H1 (cell line): ENCODE data around the gene TGFBR1. TPM values are rescaled to one million over a fixed set of nuclear protein-coding genes. Genes with fewer than 3 reads are reported as not detected.

Source experiments
- ASH2L ChIP-seq: fragments of 200-600, 300-600 bp; sonication (generic); IDR thresholded peaks from one replicate; pipeline ENCODE4 v1.7.1; 2017; ENCODE audit warnings: low read length
- CREB1 ChIP-seq: IDR thresholded peaks from 2 replicates; pipeline ENCODE4 v1.6.1; 2012; ENCODE audit warnings: inconsistent platforms
- POLR2AphosphoS5 ChIP-seq: IDR thresholded peaks from 2 replicates; pipeline ENCODE4 v1.6.1; 2011; ENCODE audit warnings: low read depth, low read length
- RAD21 ChIP-seq, 2 experiments: IDR thresholded peaks in 1 of 2; conservative IDR thresholded peaks in 1 of 2; 2 replicates each; pipeline ENCODE4 v1.6.1; 2011; ENCODE audit warnings: low read depth in 2 of 2, low read length in 2 of 2, improper control_type of control experiment in 1 of 2, inconsistent platforms in 1 of 2, mild to moderate bottlenecking in 1 of 2, moderate library complexity in 1 of 2
- polyA plus RNA-seq, 7 experiments: library from polyadenylated mRNA; depleted of rRNA in 3 of 7; stranded (reverse) in 5 of 7; unstranded in 2 of 7; fragments of >200 nt in 5 of 7; fragments of 200-250 nt in 2 of 7; gene quantifications; 1 replicate in 5 of 7; 2 replicates in 1 of 7; 4 replicates in 1 of 7; pipeline versions ENCODE4 v1.2.1 to v1.2.3, GENCODE V29; 2011 to 2013; ENCODE audit warnings: missing spikeins in 2 of 7, mixed read lengths in 2 of 7
- total RNA-seq: library from RNA; stranded (reverse); fragmentation: NEBNext Ultra II Directional; extraction: Animal tissue kit (Norgen Biotek cat#: 25700); gene quantifications from 2 replicates; pipeline ENCODE4 v1.2.1, GENCODE V29; 2021
- TF ChIP-seq, protein P1 (sequence below): fragments of 300-600 bp; sonication (generic); IDR thresholded peaks from 2 replicates; pipeline ENCODE4 v1.7.1; 2012; ENCODE audit warnings: low read length, moderate library complexity, mild to moderate bottlenecking, inconsistent platforms; ENCODE audit not compliant: insufficient replicate concordance
- TF ChIP-seq, protein P2 (sequence below), 3 experiments: IDR thresholded peaks; 1 replicate in 2 of 3; 2 replicates in 1 of 3; pipeline versions ENCODE4 v1.5.1 to v1.6.1; 2011; ENCODE audit warnings: low read length in 3 of 3, mild to moderate bottlenecking in 3 of 3, inconsistent platforms in 2 of 3, low read depth in 1 of 3, moderate library complexity in 1 of 3; ENCODE audit not compliant: insufficient read depth in 1 of 3; ENCODE audit errors: control extremely low read depth in 1 of 3

Gene TGFBR1
- total and polyA plus RNA-seq, 2 of the 8 experiments (the other 6 are each of a cell fraction or from before 2014, with no cell fraction given), result 16.8 to 52.4 TPM

DNA sequence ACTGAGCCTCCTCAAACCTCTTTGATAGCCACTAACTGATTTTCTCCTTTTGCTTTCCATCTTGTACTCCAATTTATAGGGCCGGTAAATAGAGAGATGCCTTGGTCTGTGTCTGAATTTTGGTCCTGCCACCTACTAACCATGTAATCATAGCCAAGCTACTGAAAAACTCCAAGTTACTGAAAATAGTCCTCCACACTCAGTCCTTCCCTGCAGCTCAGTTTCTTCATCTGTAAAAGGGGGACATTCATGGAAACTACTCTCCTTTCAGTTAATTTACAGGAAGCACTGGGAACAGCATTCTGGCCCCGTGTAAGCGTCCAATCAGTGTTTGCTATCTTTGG lies 30.0 kb upstream of the TGFBR1 start (continued):
- TF ChIP-seq, protein P1, sequence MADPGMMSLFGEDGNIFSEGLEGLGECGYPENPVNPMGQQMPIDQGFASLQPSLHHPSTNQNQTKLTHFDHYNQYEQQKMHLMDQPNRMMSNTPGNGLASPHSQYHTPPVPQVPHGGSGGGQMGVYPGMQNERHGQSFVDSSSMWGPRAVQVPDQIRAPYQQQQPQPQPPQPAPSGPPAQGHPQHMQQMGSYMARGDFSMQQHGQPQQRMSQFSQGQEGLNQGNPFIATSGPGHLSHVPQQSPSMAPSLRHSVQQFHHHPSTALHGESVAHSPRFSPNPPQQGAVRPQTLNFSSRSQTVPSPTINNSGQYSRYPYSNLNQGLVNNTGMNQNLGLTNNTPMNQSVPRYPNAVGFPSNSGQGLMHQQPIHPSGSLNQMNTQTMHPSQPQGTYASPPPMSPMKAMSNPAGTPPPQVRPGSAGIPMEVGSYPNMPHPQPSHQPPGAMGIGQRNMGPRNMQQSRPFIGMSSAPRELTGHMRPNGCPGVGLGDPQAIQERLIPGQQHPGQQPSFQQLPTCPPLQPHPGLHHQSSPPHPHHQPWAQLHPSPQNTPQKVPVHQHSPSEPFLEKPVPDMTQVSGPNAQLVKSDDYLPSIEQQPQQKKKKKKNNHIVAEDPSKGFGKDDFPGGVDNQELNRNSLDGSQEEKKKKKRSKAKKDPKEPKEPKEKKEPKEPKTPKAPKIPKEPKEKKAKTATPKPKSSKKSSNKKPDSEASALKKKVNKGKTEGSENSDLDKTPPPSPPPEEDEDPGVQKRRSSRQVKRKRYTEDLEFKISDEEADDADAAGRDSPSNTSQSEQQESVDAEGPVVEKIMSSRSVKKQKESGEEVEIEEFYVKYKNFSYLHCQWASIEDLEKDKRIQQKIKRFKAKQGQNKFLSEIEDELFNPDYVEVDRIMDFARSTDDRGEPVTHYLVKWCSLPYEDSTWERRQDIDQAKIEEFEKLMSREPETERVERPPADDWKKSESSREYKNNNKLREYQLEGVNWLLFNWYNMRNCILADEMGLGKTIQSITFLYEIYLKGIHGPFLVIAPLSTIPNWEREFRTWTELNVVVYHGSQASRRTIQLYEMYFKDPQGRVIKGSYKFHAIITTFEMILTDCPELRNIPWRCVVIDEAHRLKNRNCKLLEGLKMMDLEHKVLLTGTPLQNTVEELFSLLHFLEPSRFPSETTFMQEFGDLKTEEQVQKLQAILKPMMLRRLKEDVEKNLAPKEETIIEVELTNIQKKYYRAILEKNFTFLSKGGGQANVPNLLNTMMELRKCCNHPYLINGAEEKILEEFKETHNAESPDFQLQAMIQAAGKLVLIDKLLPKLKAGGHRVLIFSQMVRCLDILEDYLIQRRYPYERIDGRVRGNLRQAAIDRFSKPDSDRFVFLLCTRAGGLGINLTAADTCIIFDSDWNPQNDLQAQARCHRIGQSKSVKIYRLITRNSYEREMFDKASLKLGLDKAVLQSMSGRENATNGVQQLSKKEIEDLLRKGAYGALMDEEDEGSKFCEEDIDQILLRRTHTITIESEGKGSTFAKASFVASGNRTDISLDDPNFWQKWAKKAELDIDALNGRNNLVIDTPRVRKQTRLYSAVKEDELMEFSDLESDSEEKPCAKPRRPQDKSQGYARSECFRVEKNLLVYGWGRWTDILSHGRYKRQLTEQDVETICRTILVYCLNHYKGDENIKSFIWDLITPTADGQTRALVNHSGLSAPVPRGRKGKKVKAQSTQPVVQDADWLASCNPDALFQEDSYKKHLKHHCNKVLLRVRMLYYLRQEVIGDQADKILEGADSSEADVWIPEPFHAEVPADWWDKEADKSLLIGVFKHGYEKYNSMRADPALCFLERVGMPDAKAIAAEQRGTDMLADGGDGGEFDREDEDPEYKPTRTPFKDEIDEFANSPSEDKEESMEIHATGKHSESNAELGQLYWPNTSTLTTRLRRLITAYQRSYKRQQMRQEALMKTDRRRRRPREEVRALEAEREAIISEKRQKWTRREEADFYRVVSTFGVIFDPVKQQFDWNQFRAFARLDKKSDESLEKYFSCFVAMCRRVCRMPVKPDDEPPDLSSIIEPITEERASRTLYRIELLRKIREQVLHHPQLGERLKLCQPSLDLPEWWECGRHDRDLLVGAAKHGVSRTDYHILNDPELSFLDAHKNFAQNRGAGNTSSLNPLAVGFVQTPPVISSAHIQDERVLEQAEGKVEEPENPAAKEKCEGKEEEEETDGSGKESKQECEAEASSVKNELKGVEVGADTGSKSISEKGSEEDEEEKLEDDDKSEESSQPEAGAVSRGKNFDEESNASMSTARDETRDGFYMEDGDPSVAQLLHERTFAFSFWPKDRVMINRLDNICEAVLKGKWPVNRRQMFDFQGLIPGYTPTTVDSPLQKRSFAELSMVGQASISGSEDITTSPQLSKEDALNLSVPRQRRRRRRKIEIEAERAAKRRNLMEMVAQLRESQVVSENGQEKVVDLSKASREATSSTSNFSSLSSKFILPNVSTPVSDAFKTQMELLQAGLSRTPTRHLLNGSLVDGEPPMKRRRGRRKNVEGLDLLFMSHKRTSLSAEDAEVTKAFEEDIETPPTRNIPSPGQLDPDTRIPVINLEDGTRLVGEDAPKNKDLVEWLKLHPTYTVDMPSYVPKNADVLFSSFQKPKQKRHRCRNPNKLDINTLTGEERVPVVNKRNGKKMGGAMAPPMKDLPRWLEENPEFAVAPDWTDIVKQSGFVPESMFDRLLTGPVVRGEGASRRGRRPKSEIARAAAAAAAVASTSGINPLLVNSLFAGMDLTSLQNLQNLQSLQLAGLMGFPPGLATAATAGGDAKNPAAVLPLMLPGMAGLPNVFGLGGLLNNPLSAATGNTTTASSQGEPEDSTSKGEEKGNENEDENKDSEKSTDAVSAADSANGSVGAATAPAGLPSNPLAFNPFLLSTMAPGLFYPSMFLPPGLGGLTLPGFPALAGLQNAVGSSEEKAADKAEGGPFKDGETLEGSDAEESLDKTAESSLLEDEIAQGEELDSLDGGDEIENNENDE, result no peak
- no peak for TF ChIP-seq ASH2L
- TF ChIP-seq, protein P2, sequence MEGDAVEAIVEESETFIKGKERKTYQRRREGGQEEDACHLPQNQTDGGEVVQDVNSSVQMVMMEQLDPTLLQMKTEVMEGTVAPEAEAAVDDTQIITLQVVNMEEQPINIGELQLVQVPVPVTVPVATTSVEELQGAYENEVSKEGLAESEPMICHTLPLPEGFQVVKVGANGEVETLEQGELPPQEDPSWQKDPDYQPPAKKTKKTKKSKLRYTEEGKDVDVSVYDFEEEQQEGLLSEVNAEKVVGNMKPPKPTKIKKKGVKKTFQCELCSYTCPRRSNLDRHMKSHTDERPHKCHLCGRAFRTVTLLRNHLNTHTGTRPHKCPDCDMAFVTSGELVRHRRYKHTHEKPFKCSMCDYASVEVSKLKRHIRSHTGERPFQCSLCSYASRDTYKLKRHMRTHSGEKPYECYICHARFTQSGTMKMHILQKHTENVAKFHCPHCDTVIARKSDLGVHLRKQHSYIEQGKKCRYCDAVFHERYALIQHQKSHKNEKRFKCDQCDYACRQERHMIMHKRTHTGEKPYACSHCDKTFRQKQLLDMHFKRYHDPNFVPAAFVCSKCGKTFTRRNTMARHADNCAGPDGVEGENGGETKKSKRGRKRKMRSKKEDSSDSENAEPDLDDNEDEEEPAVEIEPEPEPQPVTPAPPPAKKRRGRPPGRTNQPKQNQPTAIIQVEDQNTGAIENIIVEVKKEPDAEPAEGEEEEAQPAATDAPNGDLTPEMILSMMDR (IDR thresholded peaks at IDR 0.05; ENCODE audit: control extremely low read depth in 1 of 3, insufficient read depth in 1 of 3, low read depth in 1 of 3, low read length in 3 of 3), result no peak
- no peak for TF ChIP-seq RAD21 (IDR thresholded peaks at IDR 0.05 in 1 of 2, conservative IDR thresholded peaks at IDR 0.05 in 1 of 2; ENCODE audit: low read depth in 2 of 2, low read length in 2 of 2)
- TF ChIP-seq CREB1, result no peak
- no peak for TF ChIP-seq POLR2AphosphoS5
